Amniotic stem cell (primary cell): ENCODE results near the gene NETO2.

Experiments used
- DNase-seq: peaks from one replicate; lab custom pipeline; 2025; lab: John Stamatoyannopoulos, UW

The NETO2 gene

GRCh38 chr16:47046726-47047523 lies 96.8 kb downstream of the NETO2 start:
- DNase-seq = no peak

- DNase-seq = no peak
Measured at GRCh38 chr16:47045459-47045858, 98.3 kb downstream of the NETO2 start.

GRCh38 chr16:47045023-47045422 lies 98.7 kb downstream of the NETO2 start:
- DNase-seq = no peak

GRCh38 chr16:47043970-47044684 lies 99.6 kb downstream of the NETO2 start:
- DNase-seq = no peak

- no peak for DNase-seq
Measured at GRCh38 chr16:47043200-47043599, 100.5 kb downstream of the NETO2 start.

- peak; percentile 38 for DNase-seq
Measured at GRCh38 chr16:47037746-47038458, 105.8 kb downstream of the NETO2 start.

- DNase-seq = no peak
Measured at GRCh38 chr16:47037396-47037745, 106.4 kb downstream of the NETO2 start.

GRCh38 chr16:47036201-47036600 lies 107.5 kb downstream of the NETO2 start:
- no peak for DNase-seq

- no peak for DNase-seq
Measured at GRCh38 chr16:47035436-47035835, 108.3 kb downstream of the NETO2 start.

- DNase-seq = no peak
Measured at GRCh38 chr16:47034455-47034854, 109.3 kb downstream of the NETO2 start.

- no peak for DNase-seq
Measured at GRCh38 chr16:47033176-47033575, 110.6 kb downstream of the NETO2 start.

GRCh38 chr16:47029724-47030123 lies 114.0 kb downstream of the NETO2 start:
- no peak for DNase-seq

GRCh38 chr16:47028767-47029377 lies 114.9 kb downstream of the NETO2 start:
- no peak for DNase-seq
